ENCODE results near the gene RAB7A. TPM values are rescaled to one million over a fixed set of nuclear protein-coding genes. Genes with fewer than 3 reads are reported as not detected.

Gene RAB7A
- total and polyA plus RNA-seq, 2 donors (not counting 1 experiment from before 2014, with no cell fraction given) = 54.2 to 415 TPM

DNA sequence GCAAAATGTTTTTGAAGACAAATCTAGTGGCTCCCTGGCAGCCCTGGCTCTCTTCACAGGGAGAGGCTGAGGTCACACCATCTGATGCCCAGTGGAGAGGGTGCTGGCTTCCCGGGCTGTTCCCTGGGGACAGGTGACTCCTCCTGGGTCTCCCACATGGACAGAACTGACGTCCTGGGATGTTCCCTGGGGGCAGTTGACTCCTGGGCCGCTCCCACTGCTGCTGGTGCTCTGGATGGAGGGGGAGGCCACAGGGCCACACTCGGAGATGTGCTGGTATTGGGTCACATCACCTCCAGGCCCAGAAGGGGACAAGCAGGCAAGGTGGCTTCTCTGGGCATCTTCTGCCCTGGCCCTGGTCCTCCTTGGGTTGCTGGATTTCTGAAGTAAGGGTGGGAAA, 125.6 kb downstream of the RAB7A start:
- H3K27ac ChIP-seq (ENCODE audit: insufficient read depth, low read length) = no peak overlapping the region
- H2AFZ ChIP-seq (ENCODE audit: low read length) = no peak overlapping the region
- H3K4me2 ChIP-seq (ENCODE audit: extremely low read depth, insufficient read depth, low read length) = no peak overlapping the region
- H3K9ac ChIP-seq (ENCODE audit: insufficient read depth, low read length) = no peak overlapping the region
- no peaks in the 10 kb centered on the region for H3K79me2 ChIP-seq (ENCODE audit: control insufficient read depth, insufficient read depth, low read length)
- no peaks in the 10 kb centered on the region for H4K20me1 ChIP-seq (ENCODE audit: control insufficient read depth, extremely low read depth, insufficient read depth, low read length)
- TF ChIP-seq EZH2 (IDR thresholded peaks at IDR 0.05; ENCODE audit: low read length, missing control alignments) = no peak
- TF ChIP-seq, protein P1, sequence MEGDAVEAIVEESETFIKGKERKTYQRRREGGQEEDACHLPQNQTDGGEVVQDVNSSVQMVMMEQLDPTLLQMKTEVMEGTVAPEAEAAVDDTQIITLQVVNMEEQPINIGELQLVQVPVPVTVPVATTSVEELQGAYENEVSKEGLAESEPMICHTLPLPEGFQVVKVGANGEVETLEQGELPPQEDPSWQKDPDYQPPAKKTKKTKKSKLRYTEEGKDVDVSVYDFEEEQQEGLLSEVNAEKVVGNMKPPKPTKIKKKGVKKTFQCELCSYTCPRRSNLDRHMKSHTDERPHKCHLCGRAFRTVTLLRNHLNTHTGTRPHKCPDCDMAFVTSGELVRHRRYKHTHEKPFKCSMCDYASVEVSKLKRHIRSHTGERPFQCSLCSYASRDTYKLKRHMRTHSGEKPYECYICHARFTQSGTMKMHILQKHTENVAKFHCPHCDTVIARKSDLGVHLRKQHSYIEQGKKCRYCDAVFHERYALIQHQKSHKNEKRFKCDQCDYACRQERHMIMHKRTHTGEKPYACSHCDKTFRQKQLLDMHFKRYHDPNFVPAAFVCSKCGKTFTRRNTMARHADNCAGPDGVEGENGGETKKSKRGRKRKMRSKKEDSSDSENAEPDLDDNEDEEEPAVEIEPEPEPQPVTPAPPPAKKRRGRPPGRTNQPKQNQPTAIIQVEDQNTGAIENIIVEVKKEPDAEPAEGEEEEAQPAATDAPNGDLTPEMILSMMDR (conservative IDR thresholded peaks at IDR 0.05 in 1 of 2, IDR thresholded peaks at IDR 0.05 in 1 of 2; ENCODE audit: low read depth in 1 of 2, low read length in 2 of 2) = no peak
- DNase-seq (ENCODE audit: low read depth in 2 of 2) = no peak
- H3K36me3 ChIP-seq (ENCODE audit: control insufficient read depth, insufficient read depth, low read length) = no peaks in the 10 kb centered on the region
- H3K27me3 ChIP-seq (ENCODE audit: control insufficient read depth, insufficient read depth, low read length) = no peaks in the 10 kb centered on the region
- H3K4me3 ChIP-seq (replicated peaks in 1 of 4; ENCODE audit: control extremely low read depth in 1 of 4, insufficient read depth in 1 of 4, low read depth in 3 of 4, low read length in 4 of 4) = no peak overlapping the region
- no peaks in the 10 kb centered on the region for H3K4me1 ChIP-seq (ENCODE audit: control insufficient read depth, extremely low read depth, insufficient read depth, low read length)
- no peaks in the 10 kb centered on the region for H3K9me3 ChIP-seq (ENCODE audit: control insufficient read depth, insufficient read depth, low read depth, low read length)

DNA sequence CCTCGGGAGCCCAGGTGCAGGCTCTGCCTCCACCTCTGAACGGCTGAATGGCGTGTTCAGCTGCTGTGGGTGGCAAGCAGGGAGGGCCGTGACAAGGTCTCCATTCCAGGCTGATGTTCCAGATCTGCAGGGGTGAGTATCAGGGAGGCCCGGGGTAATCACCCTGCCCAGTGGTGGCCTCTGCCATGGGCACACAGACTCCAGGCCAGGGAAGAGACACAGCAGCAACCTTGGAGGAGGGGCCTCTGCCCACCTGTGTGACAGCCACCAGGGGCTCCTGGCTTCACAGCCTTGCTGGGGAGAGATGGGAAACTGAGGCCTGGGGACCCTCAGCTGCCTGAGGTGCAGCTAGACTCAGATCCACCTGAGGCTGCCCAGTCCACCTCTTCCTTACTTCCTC, 127.8 kb downstream of the RAB7A start:
- Histone ChIP-seq H3K9me3 (ENCODE audit: control insufficient read depth, insufficient read depth, low read depth, low read length) (no peaks in the 10 kb centered on the region), H3K4me2 (ENCODE audit: extremely low read depth, insufficient read depth, low read length) (no peak overlapping the region), H3K36me3 (ENCODE audit: control insufficient read depth, insufficient read depth, low read length) (no peaks in the 10 kb centered on the region), H3K4me3 (replicated peaks in 1 of 4; ENCODE audit: control extremely low read depth in 1 of 4, insufficient read depth in 1 of 4, low read depth in 3 of 4, low read length in 4 of 4) (no peak overlapping the region), H3K9ac (ENCODE audit: insufficient read depth, low read length) (no peak overlapping the region), H3K79me2 (ENCODE audit: control insufficient read depth, insufficient read depth, low read length) (no peaks in the 10 kb centered on the region), H2AFZ (ENCODE audit: low read length) (no peak overlapping the region), H3K4me1 (ENCODE audit: control insufficient read depth, extremely low read depth, insufficient read depth, low read length) (no peaks in the 10 kb centered on the region), H4K20me1 (ENCODE audit: control insufficient read depth, extremely low read depth, insufficient read depth, low read length) (no peaks in the 10 kb centered on the region), H3K27ac (ENCODE audit: insufficient read depth, low read length) (no peak overlapping the region), H3K27me3 (ENCODE audit: control insufficient read depth, insufficient read depth, low read length) (no peaks in the 10 kb centered on the region)
- TF ChIP-seq EZH2 (IDR thresholded peaks at IDR 0.05; ENCODE audit: low read length, missing control alignments) = no peak
- TF ChIP-seq, protein P1 (conservative IDR thresholded peaks at IDR 0.05 in 1 of 2, IDR thresholded peaks at IDR 0.05 in 1 of 2; ENCODE audit: low read depth in 1 of 2, low read length in 2 of 2) = no peak
- DNase-seq (ENCODE audit: low read depth in 2 of 2) = no peak

GRCh38 chr3:128854475-128854874, 128.5 kb downstream of the RAB7A start:
- Histone ChIP-seq H3K27ac (ENCODE audit: insufficient read depth, low read length) (no peak overlapping the region), H3K27me3 (ENCODE audit: control insufficient read depth, insufficient read depth, low read length) (no peaks in the 10 kb centered on the region), H3K79me2 (ENCODE audit: control insufficient read depth, insufficient read depth, low read length) (no peaks in the 10 kb centered on the region), H3K9ac (ENCODE audit: insufficient read depth, low read length) (no peak overlapping the region), H4K20me1 (ENCODE audit: control insufficient read depth, extremely low read depth, insufficient read depth, low read length) (no peaks in the 10 kb centered on the region), H3K36me3 (ENCODE audit: control insufficient read depth, insufficient read depth, low read length) (no peaks in the 10 kb centered on the region), H2AFZ (ENCODE audit: low read length) (no peak overlapping the region), H3K4me2 (ENCODE audit: extremely low read depth, insufficient read depth, low read length) (no peak overlapping the region), H3K4me1 (ENCODE audit: control insufficient read depth, extremely low read depth, insufficient read depth, low read length) (no peaks in the 10 kb centered on the region), H3K4me3 (replicated peaks in 1 of 4; ENCODE audit: control extremely low read depth in 1 of 4, insufficient read depth in 1 of 4, low read depth in 3 of 4, low read length in 4 of 4) (no peak overlapping the region), H3K9me3 (ENCODE audit: control insufficient read depth, insufficient read depth, low read depth, low read length) (no peaks in the 10 kb centered on the region)
- DNase-seq (ENCODE audit: low read depth in 2 of 2) = no peak
- no peak for TF ChIP-seq EZH2 (IDR thresholded peaks at IDR 0.05; ENCODE audit: low read length, missing control alignments)
- TF ChIP-seq, protein P1 (conservative IDR thresholded peaks at IDR 0.05 in 1 of 2, IDR thresholded peaks at IDR 0.05 in 1 of 2; ENCODE audit: low read depth in 1 of 2, low read length in 2 of 2) = no peak

Data from fibroblast of lung (primary cell).